Ectodermal cell (in vitro differentiated cells): ENCODE measurements around the gene DEGS2.
"Not testable (repeated sequence)": the region's sequence is repeated elsewhere in the genome, so short reads cannot be mapped to it uniquely, and the experiment has no call there.

Experiments used
- H3K27ac ChIP-seq: 2 replicates; pipeline ENCODE4 v1.7.0; 2013; ENCODE audit warnings: mild to moderate bottlenecking, low read depth, low read length; ENCODE audit not compliant: insufficient read depth, poor library complexity, severe bottlenecking
- H3K27me3 ChIP-seq: 2 replicates; pipeline ENCODE4 v1.7.0; 2013; ENCODE audit warnings: mild to moderate bottlenecking, low read length; ENCODE audit not compliant: insufficient read depth, control insufficient read depth, poor library complexity, severe bottlenecking
- H3K36me3 ChIP-seq: one replicate; pipeline ENCODE4 v1.7.0; 2013; ENCODE audit warnings: low read length; ENCODE audit not compliant: control insufficient read depth, insufficient read depth
- H3K4me1 ChIP-seq: one replicate; pipeline ENCODE4 v1.7.0; 2013; ENCODE audit warnings: low read length; ENCODE audit not compliant: control insufficient read depth, insufficient read depth
- H3K4me3 ChIP-seq: 2 replicates; pipeline ENCODE4 v1.7.0; 2013; ENCODE audit warnings: low read depth, low read length, control low read depth; ENCODE audit not compliant: insufficient read depth
- H3K9me3 ChIP-seq: 2 replicates; pipeline ENCODE4 v1.7.0; 2013; ENCODE audit warnings: mild to moderate bottlenecking, low read length, moderate library complexity; ENCODE audit not compliant: control insufficient read depth
- WGBS, 2 experiments: methylation state at CpG; one replicate each; pipeline ENCODE4 v1.1.7; 2013; ENCODE audit warnings: missing lambda C conversion rate in 2 of 2; 5-methylcytosine and 5-hydroxymethylcytosine counted together

DEGS2 gene

DNA sequence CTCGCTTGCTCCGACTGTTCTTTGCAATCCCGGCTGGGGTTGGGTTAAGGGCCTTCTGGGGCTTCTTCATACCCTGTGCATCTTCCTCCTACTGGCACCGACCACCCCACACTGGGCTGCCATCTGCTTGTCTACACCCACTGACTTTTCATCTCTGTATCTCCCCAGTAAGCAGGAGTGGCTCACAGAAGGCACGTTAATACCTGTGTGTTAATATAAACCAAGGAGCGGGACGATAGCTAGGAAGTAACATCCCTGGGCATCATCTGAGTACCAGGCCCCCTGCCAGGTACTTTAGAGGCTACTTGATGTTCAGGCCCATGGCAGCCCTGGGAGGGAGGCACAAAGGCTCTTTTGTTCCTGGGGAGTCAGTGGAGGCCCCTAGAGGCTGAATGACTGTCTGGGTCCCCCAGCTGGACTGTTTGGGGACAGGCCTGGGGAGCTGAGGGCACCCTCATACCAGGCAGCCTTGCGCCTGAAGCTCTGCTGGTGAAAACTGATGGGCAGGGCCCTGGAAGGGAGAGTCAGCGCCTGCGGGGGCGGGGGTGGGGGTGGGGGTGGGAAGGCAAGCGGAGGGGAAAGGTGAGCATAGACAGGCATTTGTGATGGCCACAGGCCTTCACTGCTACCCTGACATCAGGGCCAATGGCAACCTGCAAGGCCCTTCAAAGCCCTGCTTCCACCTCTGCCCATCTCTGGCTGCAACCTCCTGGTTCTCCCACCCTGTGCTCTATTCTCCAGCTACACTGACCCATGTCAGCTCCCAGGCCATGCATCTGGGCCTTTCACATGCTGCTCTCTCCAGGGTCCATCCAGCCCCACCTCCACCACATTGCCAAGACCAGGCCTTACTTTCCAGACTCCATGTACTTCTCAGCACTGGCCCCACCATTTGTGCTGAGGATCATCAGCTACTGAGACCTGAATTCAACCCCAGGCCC, 34.2 kb upstream of the DEGS2 start:
- peak overlapping the region; percentile 17 for H3K27ac ChIP-seq
- 77 to 83% methylated on average over 12 of the region's 12 CpGs for WGBS, 2 experiments
- peaks cover 5% of the 10 kb centered on the region for H3K4me1 ChIP-seq
- peak overlapping the region; percentile 2 for H3K4me3 ChIP-seq
- H3K36me3 ChIP-seq = no peaks in the 10 kb centered on the region
- H3K9me3 ChIP-seq = no peaks in the 10 kb centered on the region
- H3K27me3 ChIP-seq = no peaks in the 10 kb centered on the region

DNA sequence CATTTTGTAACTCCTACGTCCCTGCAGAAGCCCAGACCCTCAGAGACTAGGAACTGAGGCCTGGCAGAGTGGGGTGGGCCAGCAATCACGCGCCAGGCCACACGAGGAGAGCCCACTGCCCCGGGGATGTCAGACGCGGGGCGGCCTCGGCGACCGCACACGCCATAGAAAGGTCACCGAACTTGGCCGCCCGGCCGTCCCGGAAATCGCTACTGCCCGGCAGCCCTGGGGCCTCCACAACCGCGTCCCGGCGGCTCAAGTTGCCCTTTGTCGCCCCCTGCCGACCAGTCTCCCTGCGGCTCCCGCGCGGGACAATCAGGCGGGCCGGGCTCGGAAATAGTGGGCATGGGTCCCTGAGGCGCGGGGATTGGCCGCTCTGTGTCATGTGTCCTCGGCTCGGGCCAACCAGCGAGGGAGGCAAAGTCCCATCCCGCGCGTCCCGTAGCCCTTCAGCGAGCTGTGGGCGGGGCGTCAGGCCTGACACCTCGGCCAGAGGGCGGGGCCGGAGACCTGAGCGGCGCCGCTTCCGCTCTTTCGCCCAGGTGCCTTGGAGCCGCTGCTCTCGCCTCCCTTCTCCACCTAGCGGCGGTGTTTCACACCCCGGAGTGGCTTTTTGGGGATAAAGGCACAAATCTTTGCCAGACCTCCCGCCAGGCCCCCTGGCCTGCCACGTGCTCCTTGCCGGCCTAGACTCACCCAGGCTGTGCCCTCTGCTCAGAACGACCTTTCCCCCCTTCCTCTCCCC, 33.4 kb upstream of the DEGS2 start:
- Histone ChIP-seq H3K36me3 (no peaks in the 10 kb centered on the region), H3K4me1 (peaks cover 5% of the 10 kb centered on the region), H3K27ac (peak overlapping the region; percentile 17), H3K27me3 (no peaks in the 10 kb centered on the region), H3K9me3 (no peaks in the 10 kb centered on the region), H3K4me3 (peak overlapping the region; percentile 27)
- whole genome bisulfite sequencing, 2 experiments = 3% methylated on average over 62 of the region's 62 CpGs

DNA sequence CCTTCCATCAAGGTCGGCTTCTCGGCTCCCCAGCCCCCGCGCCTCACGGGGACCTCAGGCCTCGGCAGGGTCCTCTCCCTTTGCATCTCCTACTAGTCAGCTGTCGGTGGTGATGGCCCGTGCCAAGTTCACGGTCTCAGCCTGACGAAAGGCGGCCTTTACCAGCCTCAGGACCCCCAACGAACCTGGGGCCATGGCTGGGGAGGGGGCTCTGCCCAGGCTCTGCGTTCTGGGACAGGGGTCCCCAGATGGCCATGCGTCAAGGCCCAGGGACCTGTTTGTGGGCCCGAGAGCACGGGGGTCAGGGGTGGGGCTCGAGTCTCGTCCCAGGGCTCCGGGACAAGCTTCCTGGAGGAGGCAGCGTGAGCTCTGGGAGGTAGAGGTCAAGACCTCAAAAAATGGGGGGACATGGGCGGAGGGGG, 32.8 kb upstream of the DEGS2 start:
- H3K4me1 ChIP-seq = peaks cover 5% of the 10 kb centered on the region
- no peak overlapping the region for H3K27ac ChIP-seq
- 88% methylated on average over 21 of the region's 21 CpGs for WGBS, 2 experiments
- peak overlapping the region; percentile 27 for H3K4me3 ChIP-seq
- H3K36me3 ChIP-seq = no peaks in the 10 kb centered on the region
- no peaks in the 10 kb centered on the region for H3K9me3 ChIP-seq
- no peaks in the 10 kb centered on the region for H3K27me3 ChIP-seq

DNA sequence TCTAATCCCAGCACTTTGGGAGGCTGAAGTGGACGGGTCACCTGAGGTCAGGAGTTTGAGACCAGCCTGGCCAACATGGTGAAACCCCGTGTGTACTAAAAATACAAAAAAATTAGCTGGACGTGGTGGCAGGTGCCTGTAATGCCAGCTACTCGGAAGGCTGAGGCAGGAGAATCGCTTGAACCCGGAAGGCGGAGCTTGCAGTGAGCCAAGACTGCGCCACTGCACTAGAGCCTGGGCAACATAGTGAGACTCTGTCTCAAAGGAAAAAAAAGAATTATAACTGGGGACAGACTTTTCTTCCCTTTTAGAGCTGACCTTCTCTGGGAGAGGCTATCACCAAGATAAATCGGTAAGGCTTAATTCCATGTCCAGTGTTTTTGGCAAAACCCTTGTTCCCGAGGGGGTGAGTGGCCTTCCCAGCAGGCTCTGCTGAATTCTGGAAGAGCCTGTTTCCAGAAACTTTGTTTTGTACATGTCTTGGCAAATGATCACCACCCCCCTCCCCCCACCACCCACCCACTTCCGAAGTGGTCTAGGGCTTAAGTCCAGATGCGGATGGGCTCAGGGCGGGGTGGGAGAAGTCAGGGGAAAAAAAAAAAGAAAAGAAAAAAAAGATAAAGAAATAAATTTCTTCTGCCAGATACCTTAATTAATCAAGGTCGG, 32.3 kb upstream of the DEGS2 start:
- Histone ChIP-seq H3K9me3 (no peaks in the 10 kb centered on the region), H3K4me1 (peaks cover 5% of the 10 kb centered on the region), H3K27ac (no peak overlapping the region), H3K36me3 (no peaks in the 10 kb centered on the region), H3K27me3 (no peaks in the 10 kb centered on the region), H3K4me3 (no peak overlapping the region)
- WGBS, 2 experiments = 92 to 94% methylated on average over 11 of the region's 14 CpGs

DNA sequence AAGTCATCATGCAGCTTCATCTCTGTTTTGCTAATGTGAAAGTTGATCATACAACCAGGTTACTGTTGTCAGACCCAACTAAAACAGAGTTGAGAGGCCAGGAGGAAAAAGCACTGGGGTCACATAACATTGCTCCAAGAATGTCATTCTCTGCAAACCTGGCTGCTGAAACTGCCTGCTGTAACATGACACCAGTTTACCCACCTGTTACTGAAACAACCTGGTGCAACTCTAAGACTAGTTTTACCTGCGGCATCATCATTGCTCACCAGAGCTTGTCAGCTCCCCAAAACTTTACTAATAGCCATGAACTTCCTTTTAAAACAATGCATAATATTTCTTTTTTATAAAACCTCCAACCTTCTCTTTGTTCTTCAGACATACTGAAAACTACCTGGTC, 30.7 kb upstream of the DEGS2 start:
- Histone ChIP-seq H3K27me3 (no peaks in the 10 kb centered on the region), H3K36me3 (no peaks in the 10 kb centered on the region), H3K27ac (no peak overlapping the region), H3K4me1 (peaks cover 5% of the 10 kb centered on the region), H3K4me3 (no peak overlapping the region), H3K9me3 (no peaks in the 10 kb centered on the region)
- 90 to 92% methylated on average over 1 of the region's 1 CpG for WGBS, 2 experiments

DNA sequence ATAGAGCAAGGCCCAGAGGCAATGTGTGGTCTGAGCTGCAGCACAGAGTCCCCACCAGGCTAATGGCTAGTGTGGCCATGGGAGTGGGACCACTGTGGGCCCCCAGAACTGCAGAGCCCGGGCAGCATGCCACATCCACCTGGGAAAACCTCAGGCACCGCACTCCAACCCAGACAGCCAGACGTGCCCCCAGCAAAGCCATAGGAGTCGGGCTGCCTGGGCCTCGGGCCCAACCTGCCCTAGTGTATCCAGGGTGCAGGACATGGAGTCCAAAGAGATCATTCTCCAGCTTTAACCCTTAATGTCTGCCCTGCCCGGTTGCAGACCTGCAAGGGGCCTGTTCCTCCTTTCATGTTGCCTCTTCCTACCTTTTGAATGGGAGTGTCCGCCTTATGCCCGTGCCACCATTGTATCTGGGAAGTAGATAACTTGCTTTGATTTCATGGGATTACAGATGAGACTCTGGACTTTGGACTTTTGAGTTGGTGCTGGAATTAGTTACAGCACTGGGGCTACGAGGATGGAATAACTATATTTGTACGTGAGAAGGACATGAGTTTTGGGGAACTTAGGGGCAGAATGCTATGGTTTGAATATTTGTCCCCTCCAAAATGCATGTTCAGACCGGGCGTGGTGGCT, 29.1 kb upstream of the DEGS2 start:
- no peak overlapping the region for H3K4me3 ChIP-seq
- WGBS, 2 experiments = 92 to 95% methylated on average over 12 of the region's 12 CpGs
- no peaks in the 10 kb centered on the region for H3K9me3 ChIP-seq
- no peaks in the 10 kb centered on the region for H3K36me3 ChIP-seq
- peaks cover 4% of the 10 kb centered on the region for H3K4me1 ChIP-seq
- H3K27me3 ChIP-seq = no peaks in the 10 kb centered on the region
- no peak overlapping the region for H3K27ac ChIP-seq

DNA sequence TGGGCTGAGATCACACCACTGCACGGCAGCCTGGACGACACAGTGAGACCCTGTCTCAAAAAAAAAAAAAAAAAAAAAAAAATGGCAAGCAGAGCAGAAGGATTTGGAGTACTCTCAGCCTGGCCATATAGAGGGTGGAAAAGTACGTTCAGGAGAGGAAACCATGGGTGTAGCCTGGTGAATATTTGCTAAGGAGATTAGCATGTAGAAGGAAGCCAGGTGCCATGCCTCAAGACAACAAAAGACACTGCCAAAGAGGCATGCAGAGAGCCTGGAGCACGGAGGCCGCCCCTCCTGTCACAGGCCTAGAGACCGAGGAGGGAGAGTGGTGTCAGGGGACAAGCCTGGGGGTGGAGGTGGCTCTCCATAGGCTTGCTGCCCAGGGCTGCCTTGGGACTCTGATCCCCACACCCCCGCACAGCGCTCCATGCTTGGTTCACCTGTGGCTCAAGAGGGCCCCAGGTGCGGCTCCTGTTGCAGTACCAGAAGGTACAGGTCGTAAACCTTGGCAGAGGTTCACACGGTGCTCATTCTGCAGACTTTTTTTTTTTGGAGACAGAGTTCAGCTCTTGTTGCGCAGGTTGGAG, 27.9 kb upstream of the DEGS2 start:
- Histone ChIP-seq H3K4me1 (no peaks in the 10 kb centered on the region), H3K27ac (no peak overlapping the region), H3K27me3 (no peaks in the 10 kb centered on the region), H3K36me3 (no peaks in the 10 kb centered on the region), H3K9me3 (no peaks in the 10 kb centered on the region), H3K4me3 (no peak overlapping the region)
- WGBS, 2 experiments = 81 to 82% methylated on average over 12 of the region's 12 CpGs

DNA sequence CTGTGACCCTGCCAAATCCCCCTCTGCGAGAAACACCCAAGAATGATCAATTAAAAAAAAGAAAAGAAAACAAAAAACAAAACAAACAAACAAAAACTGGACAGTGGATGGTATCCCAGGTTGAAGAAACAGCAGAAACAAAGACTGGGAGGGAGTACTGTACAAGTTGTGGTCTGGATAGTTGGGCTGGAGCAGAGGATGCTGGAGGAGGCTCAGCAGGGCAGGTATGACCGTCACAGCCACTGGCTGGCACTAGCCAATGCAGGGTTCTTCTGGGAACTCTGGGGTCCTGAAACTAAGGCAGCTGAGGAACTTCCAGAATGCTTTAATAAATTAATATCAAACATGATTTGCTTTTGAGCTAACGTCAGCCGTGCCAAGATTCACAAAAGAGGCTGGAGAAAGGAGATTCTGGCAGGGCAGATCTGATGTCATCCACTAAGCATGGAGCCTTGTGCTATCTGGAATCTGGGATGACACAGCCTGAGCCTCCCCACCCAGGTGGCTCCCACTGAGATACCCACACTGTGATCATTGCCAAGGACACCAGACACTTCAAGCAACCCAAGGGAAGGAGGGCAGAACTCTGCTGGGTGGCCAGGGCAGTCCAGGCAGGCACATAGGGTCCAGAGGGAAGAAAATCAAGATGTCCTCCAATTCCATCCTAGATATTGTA, 22.6 kb upstream of the DEGS2 start:
- not testable (repeated sequence) for H3K27ac ChIP-seq, H3K27me3 ChIP-seq
- 90 to 93% methylated on average over 2 of the region's 4 CpGs for WGBS, 2 experiments

DNA sequence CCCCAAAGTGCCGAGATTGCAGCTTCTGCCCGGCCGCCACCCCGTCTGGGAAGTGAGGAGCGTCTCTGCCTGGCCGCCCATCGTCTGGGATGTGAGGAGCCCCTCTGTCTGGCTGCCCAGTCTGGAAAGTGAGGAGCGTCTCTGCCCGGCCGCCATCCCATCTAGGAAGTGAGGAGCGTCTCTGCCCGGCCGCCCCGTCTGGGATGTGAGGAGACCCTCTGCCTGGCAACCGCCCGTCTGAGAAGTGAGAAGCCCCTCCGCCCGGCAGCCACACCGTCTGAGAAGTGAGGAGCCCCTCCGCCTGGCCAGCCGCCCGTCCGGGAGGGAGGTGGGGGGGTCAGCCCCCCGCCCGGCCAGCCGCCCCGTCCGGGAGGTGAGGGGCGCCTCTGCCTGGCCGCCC, 21.2 kb upstream of the DEGS2 start:
- not testable (repeated sequence) for H3K4me1 ChIP-seq, H3K27me3 ChIP-seq, H3K36me3 ChIP-seq, H3K27ac ChIP-seq, H3K9me3 ChIP-seq, H3K4me3 ChIP-seq
- WGBS, 2 experiments = 94 to 95% methylated on average over 23 of the region's 30 CpGs

More for the DNA sequence above, 22.6 kb upstream of the DEGS2 start:
- not testable (repeated sequence) for H3K36me3 ChIP-seq, H3K4me3 ChIP-seq, H3K4me1 ChIP-seq, H3K9me3 ChIP-seq
